HG03280 (cell line): ENCODE results near the gene ZFP62.
"Not testable (repeated sequence)": the region's sequence is repeated elsewhere in the genome, so short reads cannot be mapped to it uniquely, and the experiment has no call there.

ENCODE experiments used
- ATAC-seq: cut with Tn5 transposase; IDR thresholded peaks from one replicate; pipeline ENCODE4 v1.9.1; 2021; ENCODE audit warnings: mild to moderate bottlenecking, moderate library complexity; ENCODE audit not compliant: unreplicated experiment

The ZFP62 gene

DNA sequence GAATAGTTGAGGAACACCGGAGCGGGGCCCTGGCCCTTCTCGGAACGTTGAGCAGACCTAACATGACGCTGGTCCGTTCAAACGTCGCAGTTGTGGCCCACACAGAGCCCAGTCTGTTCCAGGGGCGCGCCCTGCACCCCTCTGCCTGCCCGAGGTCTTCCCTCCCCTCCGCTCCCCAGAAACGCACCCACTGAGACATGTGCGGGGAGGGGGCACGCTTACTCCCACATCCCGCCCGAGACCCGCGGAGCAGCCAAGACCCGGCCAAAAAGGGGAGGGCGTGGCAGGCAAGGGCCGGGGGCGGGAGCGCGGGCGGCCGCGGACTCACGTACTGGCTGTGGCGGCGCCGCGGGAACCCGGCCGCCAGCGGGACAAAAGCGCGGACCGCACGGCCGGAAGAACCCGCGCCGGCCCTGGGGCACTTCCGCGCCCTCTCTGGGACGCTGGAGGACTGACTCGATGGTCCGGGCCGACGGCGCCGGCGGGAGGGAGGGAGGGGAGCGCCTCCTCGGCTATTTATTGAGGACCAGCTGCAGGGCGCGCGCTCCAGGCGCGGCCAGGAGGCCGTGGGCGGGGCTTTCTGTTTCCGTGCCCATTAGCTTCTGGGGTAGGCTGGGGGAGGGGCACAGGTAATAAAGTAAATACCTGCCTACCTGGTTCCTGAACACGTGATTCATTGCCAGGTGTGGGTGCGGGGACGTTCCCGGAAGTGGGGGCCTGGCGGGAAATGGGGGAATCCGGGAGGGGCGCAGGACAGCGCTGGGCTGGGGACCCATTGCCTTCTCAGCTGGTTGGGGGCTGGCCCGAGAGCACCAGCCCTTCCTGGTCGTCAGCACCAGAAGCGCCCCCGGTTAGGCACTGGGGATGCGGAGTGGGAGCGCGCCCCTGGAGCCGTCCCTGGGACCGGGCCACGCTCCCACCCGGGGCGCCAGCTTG is at the start of gene ZFP62:
ZFP62 (minus strand) TSS at position 390 of the 936 bp plus-strand sequence; CDS start at position 333, 57 bp downstream.
- peak; percentile 85 for ATAC-seq

DNA sequence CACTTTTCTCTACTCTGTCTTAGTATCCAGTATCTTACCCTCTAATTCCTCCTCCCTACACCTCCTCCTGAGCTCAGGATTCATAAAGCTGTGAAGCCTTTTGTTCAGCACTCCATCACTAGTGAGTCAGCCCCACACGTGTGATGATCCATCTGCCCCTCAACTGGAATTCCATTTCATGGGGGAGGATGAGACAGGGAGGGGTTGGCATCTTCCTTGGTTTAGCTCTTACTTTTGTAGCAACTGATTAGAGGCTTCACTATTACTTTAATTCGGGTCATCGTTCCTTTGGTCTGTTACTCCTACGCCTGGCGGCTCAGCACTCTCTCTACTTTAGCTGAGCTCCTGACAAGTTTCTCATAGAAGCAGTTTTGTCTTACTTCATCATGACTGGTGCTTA is 49.7 kb upstream of the ZFP62 start:
- ATAC-seq: no peak

GRCh38 chr5:180910182-180910581 is 49.1 kb upstream of the ZFP62 start:
- no peak for ATAC-seq

- no peak for ATAC-seq
Observed at GRCh38 chr5:180909782-180910181, 48.7 kb upstream of the ZFP62 start.

GRCh38 chr5:180908998-180909731 is 48.1 kb upstream of the ZFP62 start:
- no peak for ATAC-seq

GRCh38 chr5:180908400-180908799 is 47.3 kb upstream of the ZFP62 start:
- ATAC-seq: no peak

- no peak for ATAC-seq
Observed at GRCh38 chr5:180901319-180902009, 40.4 kb upstream of the ZFP62 start.

- no peak for ATAC-seq
Observed at GRCh38 chr5:180900178-180900577, 39.1 kb upstream of the ZFP62 start.

- ATAC-seq: no peak
Observed at GRCh38 chr5:180898621-180899246, 37.7 kb upstream of the ZFP62 start, which contains the start of gene BTNL8. BTNL8 (plus strand) TSS chr5:180899159; CDS start chr5:180899311, 152 bp downstream.

DNA sequence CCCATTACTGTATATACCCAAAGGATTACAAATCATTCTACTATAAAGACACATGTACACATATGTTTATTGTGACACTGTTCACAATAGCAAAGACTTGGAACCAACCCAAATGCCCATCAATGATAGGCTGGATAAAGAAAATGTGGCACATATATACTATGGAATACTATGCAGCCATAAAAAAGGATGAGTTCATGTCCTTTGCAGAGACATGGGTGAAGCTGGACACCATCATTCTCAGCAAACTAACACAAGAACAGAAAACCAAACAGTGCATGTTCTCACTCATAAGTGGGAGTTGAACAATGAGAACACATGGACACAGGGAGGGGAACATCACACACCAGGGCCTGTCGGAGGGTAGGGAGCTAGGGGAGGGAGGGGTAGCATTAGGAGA is 34.3 kb upstream of the ZFP62 start:
- not testable (repeated sequence) for ATAC-seq

- ATAC-seq: no peak
Observed at GRCh38 chr5:180889381-180889780, 28.3 kb upstream of the ZFP62 start.

GRCh38 chr5:180885845-180886529 is 24.9 kb upstream of the ZFP62 start:
- ATAC-seq: not testable (repeated sequence)

GRCh38 chr5:180875860-180876426 is 14.9 kb upstream of the ZFP62 start:
- no peak for ATAC-seq

- no peak for ATAC-seq
Observed at GRCh38 chr5:180874804-180875582, 13.9 kb upstream of the ZFP62 start.

DNA sequence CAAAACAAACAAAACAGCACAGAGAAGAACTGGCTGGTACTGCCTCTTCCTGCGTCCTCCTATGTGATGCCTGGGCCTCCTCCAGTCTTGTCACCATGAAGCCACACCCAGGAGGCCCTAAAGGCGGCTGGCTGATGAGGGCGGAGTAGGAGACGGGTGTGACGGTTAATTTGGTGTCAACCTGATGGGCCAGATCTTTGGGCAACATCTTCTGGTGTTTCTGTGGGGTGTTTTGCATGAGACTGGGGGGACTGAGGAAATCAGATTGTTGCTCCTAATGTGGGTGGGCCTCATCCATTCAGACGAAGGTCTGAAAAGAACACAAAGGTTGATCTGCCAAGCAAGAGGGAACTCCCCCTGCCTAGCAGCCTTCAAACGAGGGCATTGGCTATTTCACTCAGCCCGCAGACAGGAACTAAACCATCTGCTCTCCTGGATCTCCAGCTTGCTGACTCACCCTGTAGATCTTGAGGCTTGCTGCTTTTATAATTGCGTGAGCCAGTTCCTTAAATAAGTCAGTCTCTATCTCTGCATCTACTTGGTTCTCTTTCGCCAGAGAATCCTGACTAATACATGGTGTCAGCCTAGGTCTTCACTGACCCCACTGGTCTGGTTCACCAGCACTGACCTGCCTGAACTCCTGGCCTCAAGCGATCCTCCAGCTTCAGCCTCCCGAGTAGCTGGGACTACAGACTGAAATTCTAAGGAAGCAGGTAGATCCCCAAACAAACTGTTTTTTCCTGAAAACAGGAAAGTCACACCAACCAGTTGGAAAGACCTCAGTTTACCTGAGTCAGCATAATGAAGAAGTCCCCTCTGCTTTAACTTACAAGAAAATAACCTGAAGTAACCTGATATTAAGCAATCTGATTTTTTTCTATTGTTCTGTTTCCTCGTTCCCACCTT is 12.8 kb upstream of the ZFP62 start:
- ATAC-seq: no peak

DNA sequence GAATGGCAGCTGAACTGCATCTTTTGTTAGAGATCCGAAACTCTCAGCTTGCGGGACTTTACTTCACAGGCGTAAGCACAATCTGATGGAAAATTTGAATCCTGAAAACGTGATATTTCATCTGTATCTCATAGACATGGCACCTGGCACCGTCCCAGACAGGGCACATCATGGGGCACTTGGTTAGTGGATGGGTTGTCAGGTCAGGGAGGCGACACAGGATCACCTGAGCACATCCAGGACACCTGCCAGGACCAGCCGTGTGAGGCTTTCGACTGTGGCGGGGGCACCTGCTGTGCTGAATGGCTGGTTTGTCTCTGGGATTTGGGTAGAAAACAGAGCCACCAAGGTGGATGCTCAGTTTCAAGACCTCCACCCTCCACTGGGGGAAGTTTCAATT is 11.3 kb upstream of the ZFP62 start:
- ATAC-seq: no peak

GRCh38 chr5:180870276-180871068 is 9.4 kb upstream of the ZFP62 start:
- ATAC-seq: no peak
